Neural crest cell (in vitro differentiated cells): Measurements from ENCODE around the gene ELAC2. TPM values are rescaled to one million over a fixed set of nuclear protein-coding genes. Genes with fewer than 3 reads are reported as not detected.

Experiments
- DNase-seq: peaks from one replicate; pipeline ENCODE4 v3.0.0; 2021; ENCODE audit warnings: low read depth, mixed read lengths, low spot score
- H3K27ac Mint-ChIP-seq: one replicate; pipeline ENCODE4 v1.8.0; 2021; ENCODE audit warnings: mild to moderate bottlenecking, mixed read lengths; ENCODE audit not compliant: unreplicated experiment
- H3K27me3 Mint-ChIP-seq: 2 replicates; pipeline ENCODE4 v1.8.0; 2021; ENCODE audit warnings: low read depth, mild to moderate bottlenecking, mixed read lengths
- H3K36me3 Mint-ChIP-seq: 2 replicates; pipeline ENCODE4 v1.8.0; 2021; ENCODE audit warnings: low read depth, mild to moderate bottlenecking, mixed read lengths
- H3K4me1 Mint-ChIP-seq: 2 replicates; pipeline ENCODE4 v1.8.0; 2021; ENCODE audit warnings: mixed read lengths
- H3K4me3 Mint-ChIP-seq: one replicate; pipeline ENCODE4 v1.8.0; 2021; ENCODE audit warnings: mild to moderate bottlenecking, mixed read lengths
- H3K9me3 Mint-ChIP-seq: 2 replicates; pipeline ENCODE4 v1.8.0; 2021; ENCODE audit warnings: mixed read lengths
- CTCF ChIP-seq: fragments of 200-600 bp; sonication (generic); conservative IDR thresholded peaks from 2 replicates; pipeline ENCODE4 v1.5.0; 2021; ENCODE audit warnings: antibody characterized with exemption, mild to moderate bottlenecking
- total RNA-seq: library from RNA; stranded (reverse); gene quantifications from 2 replicates; pipeline ENCODE4 v1.2.1, GENCODE V29; 2021

ELAC2 gene
- total RNA-seq, 1 donor from 2014 or later: 66.9 TPM

- Mint-ChIP-seq H3K9me3 (no peaks in the 10 kb centered on the region), H3K36me3 (peaks cover 8% of the 10 kb centered on the region), H3K4me3 (no peak overlapping the region), H3K4me1 (peaks cover 5% of the 10 kb centered on the region), H3K27me3 (no peaks in the 10 kb centered on the region), H3K27ac (no peak overlapping the region)
- DNase-seq: no peak
- no peak for TF ChIP-seq CTCF
Observed at GRCh38 chr17:12964162-12964561, 53.7 kb downstream of the ELAC2 start.

GRCh38 chr17:12963505-12963904, 54.3 kb downstream of the ELAC2 start:
- Mint-ChIP-seq H3K4me3 (no peak overlapping the region), H3K27ac (no peak overlapping the region), H3K4me1 (peaks cover 5% of the 10 kb centered on the region), H3K27me3 (no peaks in the 10 kb centered on the region), H3K9me3 (no peaks in the 10 kb centered on the region), H3K36me3 (peaks cover 11% of the 10 kb centered on the region)
- TF ChIP-seq CTCF: no peak
- DNase-seq: no peak

GRCh38 chr17:12961655-12962054, 56.2 kb downstream of the ELAC2 start:
- Mint-ChIP-seq H3K27me3 (no peaks in the 10 kb centered on the region), H3K36me3 (peaks cover 17% of the 10 kb centered on the region), H3K9me3 (peaks cover 4% of the 10 kb centered on the region), H3K4me3 (no peak overlapping the region), H3K4me1 (no peaks in the 10 kb centered on the region), H3K27ac (no peak overlapping the region)
- no peak for DNase-seq
- no peak for TF ChIP-seq CTCF

GRCh38 chr17:12959441-12959840, 58.4 kb downstream of the ELAC2 start:
- no peak overlapping the region for H3K4me3 Mint-ChIP-seq
- H3K36me3 Mint-ChIP-seq: peaks cover 27% of the 10 kb centered on the region
- DNase-seq: no peak
- H3K4me1 Mint-ChIP-seq: no peaks in the 10 kb centered on the region
- no peak overlapping the region for H3K27ac Mint-ChIP-seq
- H3K9me3 Mint-ChIP-seq: peaks cover 11% of the 10 kb centered on the region
- TF ChIP-seq CTCF: no peak
- H3K27me3 Mint-ChIP-seq: no peaks in the 10 kb centered on the region

- no peak for TF ChIP-seq CTCF
- H3K36me3 Mint-ChIP-seq: peaks cover 30% of the 10 kb centered on the region
- H3K27me3 Mint-ChIP-seq: no peaks in the 10 kb centered on the region
- H3K4me3 Mint-ChIP-seq: no peak overlapping the region
- no peak overlapping the region for H3K27ac Mint-ChIP-seq
- H3K4me1 Mint-ChIP-seq: no peaks in the 10 kb centered on the region
- no peak for DNase-seq
- H3K9me3 Mint-ChIP-seq: peaks cover 11% of the 10 kb centered on the region
Observed at GRCh38 chr17:12958786-12959185, 59.0 kb downstream of the ELAC2 start.

GRCh38 chr17:12955521-12955920, 62.3 kb downstream of the ELAC2 start:
- no peak overlapping the region for H3K4me3 Mint-ChIP-seq

More at GRCh38 chr17:12955521-12955920, 62.3 kb downstream of the ELAC2 start:
- no peaks in the 10 kb centered on the region for H3K27me3 Mint-ChIP-seq
- peaks cover 35% of the 10 kb centered on the region for H3K36me3 Mint-ChIP-seq
- DNase-seq: no peak
- H3K27ac Mint-ChIP-seq: no peak overlapping the region
- H3K9me3 Mint-ChIP-seq: peaks cover 11% of the 10 kb centered on the region
- H3K4me1 Mint-ChIP-seq: no peaks in the 10 kb centered on the region
- no peak for TF ChIP-seq CTCF
